NCI-H128 (cell line): ENCODE measurements around the gene COG5.

Source experiments
- DNase-seq: peaks from one replicate; lab custom pipeline; 2025; ENCODE audit not compliant: unreplicated experiment; lab: John Stamatoyannopoulos, UW

Gene COG5

DNA sequence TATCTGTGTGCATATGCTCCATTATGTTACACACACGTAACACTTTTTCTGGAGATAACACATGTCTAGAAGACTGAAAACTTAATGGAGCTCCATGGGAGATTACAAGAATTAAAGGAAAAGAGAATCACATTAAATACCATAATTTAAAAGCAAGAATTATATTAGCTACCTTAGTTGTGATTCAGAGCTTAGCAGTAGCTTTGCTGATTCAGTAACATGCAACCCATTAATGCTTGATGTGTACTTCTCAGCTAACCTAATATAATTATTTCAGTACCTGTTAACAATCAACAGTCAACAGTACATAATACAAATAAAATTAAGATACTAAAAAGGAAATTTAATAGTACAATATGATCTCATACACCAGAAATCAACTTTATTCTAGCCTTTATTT is 167.6 kb downstream of the COG5 start:
- no peak for DNase-seq

GRCh38 chr7:107394831-107395230 is 168.9 kb downstream of the COG5 start:
- DNase-seq, result no peak

DNA sequence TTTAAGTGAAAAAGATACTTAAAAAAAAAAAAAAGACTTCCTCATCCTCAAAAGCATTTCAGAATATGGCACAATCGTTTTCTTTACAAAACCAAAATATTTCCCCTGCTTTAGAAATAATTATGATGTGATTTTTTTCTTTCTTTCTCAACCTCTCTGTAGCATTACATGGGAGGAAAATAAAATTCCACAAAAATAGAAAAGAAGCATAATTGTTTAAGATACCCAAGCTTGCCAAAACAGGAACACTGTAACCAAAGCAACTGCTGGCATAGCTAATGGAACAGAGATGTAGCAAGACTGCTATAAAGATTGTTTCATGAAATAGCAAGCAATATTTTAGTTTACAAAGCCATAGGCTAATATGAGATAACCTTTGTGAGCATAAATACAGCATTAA is 169.4 kb downstream of the COG5 start:
- DNase-seq, result no peak

DNA sequence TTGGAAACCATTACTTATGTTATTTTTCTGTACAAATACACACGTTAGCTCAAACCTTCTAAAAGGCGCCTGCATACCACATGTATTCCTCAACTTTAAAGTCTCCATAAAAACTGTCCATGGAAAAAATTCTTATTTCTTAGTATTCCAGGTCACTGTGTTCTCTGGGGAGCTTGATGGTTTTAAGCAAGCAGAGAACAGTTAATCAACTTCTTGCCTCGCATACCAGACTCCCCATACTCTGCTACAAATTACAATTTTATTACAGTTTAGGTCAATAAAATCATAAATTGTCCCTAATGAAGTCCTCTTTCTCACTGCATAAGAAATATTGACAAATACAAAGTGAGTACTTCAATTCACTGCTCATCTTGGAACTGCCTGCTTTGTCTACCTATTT is 170.9 kb downstream of the COG5 start:
- no peak for DNase-seq

DNA sequence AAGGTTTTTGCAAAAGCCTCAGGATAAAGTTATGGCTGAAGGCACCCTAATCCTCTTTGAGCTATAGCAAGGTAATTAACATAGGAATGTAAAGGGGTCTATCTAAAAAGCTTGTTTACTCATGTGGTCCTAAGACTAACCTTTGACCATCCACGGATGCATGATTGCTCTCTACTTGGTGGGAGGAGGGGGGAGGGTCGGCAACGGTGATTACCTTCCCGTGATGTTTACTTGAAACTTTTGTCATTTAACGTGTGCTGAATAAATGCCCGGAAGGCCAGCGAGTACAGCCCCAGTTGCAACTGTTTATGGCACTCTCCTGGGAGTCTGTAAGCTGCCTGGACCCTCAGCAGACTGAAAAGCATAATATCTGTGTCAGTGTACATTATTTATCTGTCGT is 172.8 kb downstream of the COG5 start:
- no peak for DNase-seq

DNA sequence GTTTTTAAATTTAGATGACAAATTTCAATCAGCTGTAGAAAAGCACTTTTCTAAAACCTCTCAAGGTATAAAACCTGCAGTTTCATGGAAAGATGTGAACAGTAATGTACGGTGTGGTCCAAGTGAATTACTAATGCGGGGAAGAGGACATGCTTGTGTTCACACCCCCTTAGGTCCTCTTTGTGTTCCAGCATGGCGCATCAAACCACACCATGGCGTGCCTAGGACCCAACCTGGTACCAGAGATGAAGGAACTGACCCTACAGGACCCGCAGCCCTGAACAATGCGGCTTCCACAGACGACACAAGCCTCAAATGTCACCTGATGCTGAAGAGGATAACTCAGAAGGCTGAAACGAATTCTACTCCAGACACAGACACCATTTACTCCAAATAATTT is 175.1 kb downstream of the COG5 start:
- no peak for DNase-seq

DNA sequence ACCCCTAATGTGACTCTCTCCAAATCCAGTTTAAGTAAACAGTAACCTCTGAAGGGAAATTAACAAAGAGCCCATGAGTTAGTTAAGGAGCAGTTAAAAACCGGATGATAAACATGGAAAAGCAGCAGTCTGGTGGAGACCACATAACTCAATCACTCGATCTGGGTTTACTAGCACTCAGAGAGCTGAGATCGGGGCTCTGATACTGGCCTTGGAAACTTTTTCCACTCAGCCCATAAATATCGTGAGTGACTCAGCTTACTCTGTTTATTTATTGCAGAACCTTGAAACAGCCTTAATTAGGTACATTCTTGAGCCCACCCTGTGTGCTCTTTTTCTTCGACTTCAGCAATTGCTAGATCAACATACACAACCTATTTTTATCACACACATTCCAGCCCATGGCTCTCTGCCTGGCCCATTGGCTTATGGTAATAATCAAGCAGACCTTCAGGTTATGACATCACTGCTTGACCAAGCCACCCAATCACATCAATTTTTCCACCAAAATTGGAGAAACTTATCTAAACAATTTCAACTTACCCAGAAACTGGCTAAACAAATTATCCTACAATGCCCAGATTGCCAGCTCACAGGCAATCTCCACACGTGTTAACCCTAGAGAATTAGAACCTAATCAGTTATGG is 176.0 kb downstream of the COG5 start:
- DNase-seq, result no peak

DNA sequence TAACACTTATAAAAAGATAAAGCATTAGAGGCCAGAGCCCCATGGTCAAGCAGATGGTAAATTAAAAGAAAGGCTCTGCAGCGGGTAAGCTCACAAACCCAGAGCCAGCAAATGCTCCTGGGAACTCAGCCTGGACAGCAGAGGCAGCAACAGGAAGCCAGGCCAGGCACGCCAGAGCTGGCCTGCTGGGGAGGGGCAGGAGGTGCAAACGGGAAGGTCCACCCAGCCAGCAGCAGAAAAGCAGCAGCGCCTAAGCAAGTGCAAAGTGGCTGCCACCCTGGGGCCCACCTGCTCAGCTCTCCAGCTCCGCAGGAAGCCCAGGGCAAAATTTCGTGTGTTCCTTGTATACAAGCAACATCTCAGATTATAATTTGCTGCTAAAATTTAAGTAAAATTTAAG is 176.6 kb downstream of the COG5 start:
- DNase-seq, result no peak

- no peak for DNase-seq
Measured at GRCh38 chr7:107386548-107387102, 177.1 kb downstream of the COG5 start.

DNA sequence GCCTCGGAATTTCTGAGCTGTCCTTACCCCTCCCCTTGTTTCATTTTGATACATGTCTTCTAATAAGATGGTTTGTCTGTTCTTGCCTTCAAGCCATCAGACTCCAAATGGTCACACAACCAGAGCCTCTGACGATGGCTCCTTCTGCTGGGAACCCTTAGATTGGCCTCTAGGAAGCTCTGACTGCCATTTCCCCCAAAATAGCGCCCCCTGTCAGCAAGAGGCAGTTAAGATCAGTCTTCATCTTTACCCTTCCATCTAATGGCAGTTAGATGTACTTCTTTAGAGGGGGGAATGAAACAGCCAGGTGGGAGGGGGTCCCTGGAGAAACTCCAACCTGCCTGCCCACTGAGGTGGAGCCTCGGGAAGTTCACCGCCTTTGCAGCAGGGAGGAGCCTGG is 179.7 kb downstream of the COG5 start:
- no peak for DNase-seq

GRCh38 chr7:107383203-107383602 is 180.5 kb downstream of the COG5 start:
- DNase-seq, result no peak

DNA sequence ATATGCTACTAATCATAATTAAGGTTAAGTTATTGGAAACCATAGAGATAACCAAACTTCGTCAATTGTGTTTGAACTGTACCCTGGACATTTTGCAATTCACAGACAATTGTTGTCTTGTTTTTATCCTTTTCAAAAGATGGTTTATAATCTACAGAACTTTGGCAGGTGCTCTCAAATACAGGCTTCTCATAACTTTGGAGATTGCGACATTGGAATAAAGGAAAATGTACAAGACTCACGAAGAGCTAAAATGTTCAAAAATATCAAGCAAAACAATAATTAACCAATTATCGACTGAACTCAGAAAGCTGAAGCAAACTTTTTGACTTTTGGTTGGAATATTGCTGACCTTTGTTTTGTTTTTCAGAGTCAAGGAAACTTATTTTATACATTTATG is 182.3 kb downstream of the COG5 start:
- no peak for DNase-seq

GRCh38 chr7:107373354-107373753 is 190.4 kb downstream of the COG5 start:
- no peak for DNase-seq

GRCh38 chr7:107372298-107372697 is 191.4 kb downstream of the COG5 start:
- no peak for DNase-seq

GRCh38 chr7:107370816-107371215 is 192.9 kb downstream of the COG5 start:
- DNase-seq, result no peak

- no peak for DNase-seq
Measured at GRCh38 chr7:107364787-107365186, 198.9 kb downstream of the COG5 start.

- DNase-seq, result no peak
Measured at GRCh38 chr7:107359520-107360316, 204.0 kb downstream of the COG5 start.

DNA sequence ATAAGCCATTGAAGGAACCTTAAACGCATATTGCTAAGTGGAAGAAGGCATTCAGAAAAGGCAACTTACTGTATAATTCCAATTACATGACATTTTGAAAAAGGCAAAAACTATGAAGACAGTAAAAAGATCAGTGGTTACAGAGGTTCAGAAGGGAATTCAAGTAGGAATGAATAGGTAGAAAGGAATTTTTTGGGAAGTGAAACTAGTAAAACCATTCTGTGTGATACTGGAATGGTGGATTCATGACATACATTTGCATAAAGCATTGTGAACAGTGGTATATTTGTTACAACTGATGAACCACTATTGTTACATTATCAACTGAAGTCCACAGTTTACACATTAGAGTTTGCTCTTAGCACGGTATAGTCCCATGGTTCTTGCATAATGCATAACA is 208.1 kb downstream of the COG5 start:
- DNase-seq, result no peak

- no peak for DNase-seq
Measured at GRCh38 chr7:107354640-107355039, 209.1 kb downstream of the COG5 start.

- DNase-seq, result no peak
Measured at GRCh38 chr7:107353701-107354100, 210.0 kb downstream of the COG5 start.

- no peak for DNase-seq
Measured at GRCh38 chr7:107345898-107346297, 217.8 kb downstream of the COG5 start.

DNA sequence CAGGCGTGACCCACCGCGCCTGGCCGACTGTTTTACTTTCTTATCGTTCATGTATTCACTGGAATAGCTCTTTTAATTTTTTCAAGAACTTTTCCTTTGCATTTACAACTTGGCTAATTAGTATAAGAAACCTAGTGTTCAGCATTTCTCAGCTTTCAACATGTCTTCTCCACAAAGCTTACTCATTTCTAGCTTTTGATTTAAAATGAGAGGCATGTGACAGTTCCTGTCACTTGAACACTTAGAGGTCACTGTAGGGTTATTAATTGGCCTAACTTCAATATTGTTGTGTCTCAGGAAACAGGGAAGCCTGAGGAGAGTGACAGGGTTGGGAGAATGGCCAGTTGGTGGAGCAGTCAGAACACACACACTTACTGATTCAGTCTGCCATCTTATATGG is 218.9 kb downstream of the COG5 start:
- no peak for DNase-seq
